PC-3 (cell line): ENCODE results near the gene PADI1.

Source experiments
- EZH2 ChIP-seq: fragments of 300-600 bp; sonication (generic); IDR thresholded peaks from one replicate; pipeline ENCODE4 v1.6.1; 2017; ENCODE audit warnings: antibody characterized with exemption, mild to moderate bottlenecking, low read length; ENCODE audit not compliant: unreplicated experiment
- TF ChIP-seq, protein P1 (sequence below): fragments of 300-600 bp; sonication (generic); conservative IDR thresholded peaks from 2 replicates; pipeline ENCODE4 v1.5.1; 2017; ENCODE audit warnings: antibody characterized with exemption, low read depth, mild to moderate bottlenecking, low read length

DNA sequence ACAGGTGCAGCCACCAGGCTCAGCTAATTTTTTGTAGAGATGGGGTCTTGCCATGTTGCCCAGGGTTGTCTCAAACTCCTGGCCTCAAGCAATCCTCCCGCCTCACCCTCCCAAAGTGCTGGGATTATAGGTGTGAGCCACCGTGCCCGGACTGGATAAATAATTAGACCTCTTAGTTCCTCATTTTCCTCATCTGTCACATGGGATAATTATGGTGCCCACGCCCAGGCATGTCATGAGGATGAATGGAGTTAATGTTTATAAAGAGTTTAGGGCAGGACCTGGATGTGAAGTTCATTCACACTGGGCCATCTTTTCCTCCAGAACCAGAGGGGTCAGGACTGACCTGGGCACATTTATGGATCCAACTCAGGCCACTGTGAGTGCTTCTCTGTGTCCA, 67.7 kb downstream of the PADI1 start:
- TF ChIP-seq, protein P1, sequence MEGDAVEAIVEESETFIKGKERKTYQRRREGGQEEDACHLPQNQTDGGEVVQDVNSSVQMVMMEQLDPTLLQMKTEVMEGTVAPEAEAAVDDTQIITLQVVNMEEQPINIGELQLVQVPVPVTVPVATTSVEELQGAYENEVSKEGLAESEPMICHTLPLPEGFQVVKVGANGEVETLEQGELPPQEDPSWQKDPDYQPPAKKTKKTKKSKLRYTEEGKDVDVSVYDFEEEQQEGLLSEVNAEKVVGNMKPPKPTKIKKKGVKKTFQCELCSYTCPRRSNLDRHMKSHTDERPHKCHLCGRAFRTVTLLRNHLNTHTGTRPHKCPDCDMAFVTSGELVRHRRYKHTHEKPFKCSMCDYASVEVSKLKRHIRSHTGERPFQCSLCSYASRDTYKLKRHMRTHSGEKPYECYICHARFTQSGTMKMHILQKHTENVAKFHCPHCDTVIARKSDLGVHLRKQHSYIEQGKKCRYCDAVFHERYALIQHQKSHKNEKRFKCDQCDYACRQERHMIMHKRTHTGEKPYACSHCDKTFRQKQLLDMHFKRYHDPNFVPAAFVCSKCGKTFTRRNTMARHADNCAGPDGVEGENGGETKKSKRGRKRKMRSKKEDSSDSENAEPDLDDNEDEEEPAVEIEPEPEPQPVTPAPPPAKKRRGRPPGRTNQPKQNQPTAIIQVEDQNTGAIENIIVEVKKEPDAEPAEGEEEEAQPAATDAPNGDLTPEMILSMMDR, result no peak
- no peak for TF ChIP-seq EZH2
